Uterus (tissue), 2 donors: ENCODE measurements around the gene TPM4.

Experiments used
- CTCF ChIP-seq, 4 experiments: fragments of 200-600 bp in 2 of 4; fragments of 450-650 bp in 2 of 4; sonication (generic) in 2 of 4; IDR thresholded peaks; one replicate each; pipeline ENCODE4 v1.5.1; 2016 to 2019; ENCODE audit warnings: antibody characterized with exemption in 4 of 4, mild to moderate bottlenecking in 2 of 4, moderate library complexity in 1 of 4
- POLR2A ChIP-seq, 2 donors: fragments of 450-650 bp; IDR thresholded peaks; one replicate each; pipeline ENCODE4 v1.6.1; 2016; ENCODE audit warnings: antibody characterized with exemption in 2 of 2, mild to moderate bottlenecking in 1 of 2, moderate library complexity in 1 of 2

GRCh38 chr19:16034958-16035560, 41.2 kb upstream of the TPM4 start:
- TF ChIP-seq POLR2A (IDR thresholded peaks at IDR 0.05) (no peak), CTCF (IDR thresholded peaks at IDR 0.05) (no peak)
